HG03045 (cell line): ENCODE measurements around the gene FBXL13.
"Not testable (repeated sequence)": the region's sequence is repeated elsewhere in the genome, so short reads cannot be mapped to it uniquely, and the experiment has no call there.

Experiments used
- ATAC-seq: cut with Tn5 transposase; IDR thresholded peaks from one replicate; pipeline ENCODE4 v1.9.1; 2021; ENCODE audit warnings: mild to moderate bottlenecking, moderate library complexity; ENCODE audit not compliant: unreplicated experiment

FBXL13 gene

DNA sequence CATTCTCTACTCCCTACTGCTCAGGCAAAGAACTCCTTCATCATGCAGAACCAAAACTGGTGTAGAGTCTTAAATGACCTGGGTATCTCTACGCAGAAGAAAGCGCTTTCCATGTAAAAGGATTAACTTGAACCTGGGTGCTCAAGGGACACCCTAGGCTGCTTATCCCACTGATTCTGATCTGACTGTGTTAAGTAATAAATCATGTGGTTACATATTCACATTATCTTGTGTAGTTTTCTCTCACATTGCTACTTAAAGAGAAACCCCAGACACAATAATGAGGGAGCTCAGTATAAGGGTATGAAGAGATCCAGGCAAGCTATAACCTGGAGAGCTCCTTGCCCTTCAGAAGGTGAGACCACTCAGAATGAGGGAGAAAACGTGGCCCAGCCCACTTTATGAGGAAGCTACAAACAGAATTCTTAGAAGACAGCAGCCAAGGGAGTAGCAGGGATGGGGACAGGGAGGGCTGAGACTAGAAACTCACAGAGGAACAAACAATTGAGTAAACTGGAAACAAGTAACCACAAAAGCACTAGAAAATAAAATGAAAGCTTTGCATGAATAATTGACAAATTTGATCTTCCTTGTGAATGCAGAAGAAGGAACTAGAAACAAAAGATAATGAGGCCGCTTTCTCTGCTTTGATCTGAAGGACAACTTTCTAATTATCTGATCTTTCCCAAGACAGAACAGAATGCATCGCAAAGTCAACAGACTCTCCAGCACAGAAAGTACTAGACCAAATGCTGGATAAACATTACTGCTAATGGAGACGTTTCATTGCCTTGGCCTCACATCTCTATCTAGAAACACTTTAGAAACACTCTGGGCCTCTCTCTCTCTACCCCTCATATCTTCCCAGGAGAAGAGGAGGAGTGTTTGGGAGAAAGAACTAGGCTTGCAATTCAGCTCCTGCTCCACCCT lies 85.7 kb downstream of the FBXL13 start:
- no peak for ATAC-seq

DNA sequence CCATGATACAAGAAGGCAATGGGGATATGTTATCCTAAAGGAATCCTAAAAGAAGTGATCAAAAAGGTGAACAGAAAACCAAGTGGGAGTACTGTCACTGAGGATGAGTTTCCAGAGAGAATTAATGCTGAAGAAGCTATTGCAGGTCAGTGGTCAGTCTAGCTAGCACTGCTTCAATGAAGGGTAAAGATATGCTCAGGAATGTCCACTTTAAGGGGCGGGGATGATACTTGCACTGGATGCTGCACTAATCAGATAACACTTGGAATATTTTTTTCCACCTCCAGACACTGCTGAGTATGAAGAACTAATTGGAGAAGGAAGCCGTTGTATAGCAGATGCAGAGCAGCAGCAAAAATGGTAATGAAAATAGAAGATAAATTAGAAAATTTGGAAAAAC lies 86.5 kb downstream of the FBXL13 start:
- no peak for ATAC-seq

DNA sequence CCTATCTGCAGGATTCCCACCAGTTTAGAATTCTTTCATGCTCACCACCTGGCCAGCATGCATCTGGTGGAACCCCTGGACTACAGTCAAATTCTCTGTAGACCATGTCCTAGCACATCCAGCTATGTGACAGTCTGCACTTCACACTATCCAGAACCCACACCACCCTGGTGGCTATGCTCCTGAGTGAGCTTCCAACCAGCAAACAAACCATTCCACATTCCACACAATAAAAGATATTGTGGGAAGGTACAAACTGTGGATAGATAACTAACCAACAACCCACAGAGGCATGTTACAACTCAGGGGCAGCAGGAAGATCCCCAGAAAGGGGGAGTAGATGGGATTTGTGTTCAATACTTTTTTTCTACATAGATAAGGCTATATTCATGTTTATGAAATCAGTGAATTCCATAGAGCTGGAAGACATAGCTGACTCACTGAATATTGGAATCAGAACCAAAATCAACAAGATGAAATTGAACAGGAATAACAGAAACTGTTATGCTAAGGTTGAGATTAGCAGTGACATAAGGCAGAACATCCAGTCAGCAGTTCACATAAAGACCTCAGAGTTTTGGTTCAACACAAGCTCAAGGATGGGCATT lies 89.3 kb downstream of the FBXL13 start:
- ATAC-seq = no peak

DNA sequence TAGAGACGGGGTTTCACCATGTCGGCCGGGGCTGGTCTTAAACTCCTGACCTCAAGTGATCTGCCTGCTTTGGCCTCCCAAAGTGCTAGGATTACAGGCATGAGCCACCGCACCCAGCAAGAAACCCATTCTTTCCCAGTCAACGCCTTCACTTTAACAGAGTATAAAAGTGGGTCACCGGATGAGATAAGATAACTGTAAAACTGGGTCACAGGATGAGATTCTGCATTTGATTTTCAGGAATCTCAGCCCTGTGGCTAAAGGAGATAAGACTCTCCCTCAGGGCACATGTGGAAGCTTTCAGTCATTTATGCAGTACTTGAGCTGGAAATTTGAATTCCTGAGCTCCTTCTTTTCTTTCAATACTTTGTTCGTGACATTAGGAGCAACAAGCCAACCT lies 91.0 kb downstream of the FBXL13 start:
- ATAC-seq = no peak

DNA sequence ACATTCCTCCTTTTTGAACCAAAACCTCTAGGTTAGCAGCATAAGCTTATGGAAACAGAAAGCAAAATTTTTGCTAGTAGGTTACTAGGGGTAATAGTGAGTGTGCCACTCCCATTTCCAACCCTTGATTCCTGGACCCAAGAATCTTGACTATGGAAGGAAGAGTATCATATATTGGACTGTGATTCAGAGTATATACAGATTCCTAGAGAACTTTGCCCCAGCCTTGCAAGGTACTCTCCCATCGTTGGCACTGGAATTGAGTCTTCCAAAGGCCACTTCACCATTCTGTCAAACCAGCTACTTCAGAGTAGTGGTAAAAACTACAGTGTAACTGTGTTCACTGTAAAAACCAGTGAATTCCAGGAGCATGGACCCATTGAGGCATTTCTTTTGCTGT lies 92.4 kb downstream of the FBXL13 start:
- ATAC-seq = no peak

DNA sequence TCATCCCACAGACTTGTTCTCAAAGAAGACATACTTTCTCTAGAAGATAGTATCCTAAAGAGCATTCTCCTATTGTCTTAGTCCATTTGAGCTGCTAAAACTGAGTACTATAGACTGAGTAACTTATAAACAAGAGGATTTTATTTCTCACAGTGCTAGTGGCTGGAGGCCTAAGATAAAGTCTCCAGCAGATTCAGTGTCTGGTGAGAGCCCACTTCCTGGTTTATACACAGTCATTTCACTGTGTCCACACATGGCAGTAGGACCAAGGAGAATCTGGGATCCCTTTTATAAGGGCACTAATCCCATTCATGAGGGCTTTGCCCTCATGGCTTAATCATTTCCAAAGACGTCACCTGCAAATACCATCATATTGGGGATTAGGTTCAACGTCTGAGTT lies 93.1 kb downstream of the FBXL13 start:
- no peak for ATAC-seq

DNA sequence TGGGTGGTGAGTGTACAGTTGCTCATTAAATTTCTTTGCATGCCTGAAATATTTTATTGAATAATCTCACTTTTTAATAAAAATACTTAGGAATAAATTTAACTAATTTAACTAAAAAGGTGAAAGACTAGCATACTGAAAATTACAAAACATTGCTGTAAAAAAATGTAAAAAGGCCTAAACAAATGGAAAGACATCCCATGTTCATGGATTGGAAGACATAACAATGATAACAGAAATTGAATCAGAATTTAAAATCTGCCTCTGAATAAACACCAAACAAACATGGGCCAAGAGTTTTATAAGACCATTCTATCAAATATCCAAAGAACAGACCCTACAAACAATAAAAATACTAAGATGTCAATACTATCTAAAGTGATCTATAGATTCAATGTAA lies 94.9 kb downstream of the FBXL13 start:
- no peak for ATAC-seq

DNA sequence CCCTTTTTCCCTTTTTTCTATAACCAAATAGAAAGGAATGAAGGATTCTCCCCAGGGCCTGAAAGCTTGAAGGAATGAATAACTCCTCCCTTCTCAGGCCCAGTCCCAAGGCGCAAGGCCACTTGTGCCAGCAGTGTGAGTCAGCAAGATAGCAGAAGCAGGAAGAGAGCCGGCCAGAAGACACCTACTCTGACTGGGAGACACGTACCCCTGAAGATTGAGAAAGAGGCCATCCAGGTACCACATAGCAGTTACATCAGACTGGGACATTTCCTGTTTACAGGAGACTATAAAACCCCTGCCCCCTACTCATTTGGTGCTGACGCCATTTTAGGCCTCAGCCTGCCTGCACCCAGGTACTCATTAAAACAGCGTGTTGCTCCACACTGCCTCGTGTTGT lies 96.3 kb downstream of the FBXL13 start:
- no peak for ATAC-seq

DNA sequence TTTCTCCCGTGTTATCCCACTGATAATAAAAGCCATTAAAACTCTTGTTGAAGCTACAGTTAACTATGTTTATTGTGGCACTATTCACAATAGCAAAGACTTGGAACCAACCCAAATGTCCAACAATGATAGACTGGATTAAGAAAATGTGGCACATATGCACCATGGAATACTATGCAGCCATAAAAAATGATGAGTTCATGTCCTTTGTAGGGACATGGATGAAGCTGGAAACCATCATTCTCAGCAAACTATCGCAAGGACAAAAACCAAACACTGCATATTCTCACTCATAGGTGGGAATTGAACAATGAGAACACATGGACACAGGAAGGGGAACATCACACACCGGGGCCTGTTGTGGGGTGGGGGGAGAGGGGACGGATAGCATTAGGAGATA lies 97.0 kb downstream of the FBXL13 start:
- ATAC-seq = not testable (repeated sequence)

DNA sequence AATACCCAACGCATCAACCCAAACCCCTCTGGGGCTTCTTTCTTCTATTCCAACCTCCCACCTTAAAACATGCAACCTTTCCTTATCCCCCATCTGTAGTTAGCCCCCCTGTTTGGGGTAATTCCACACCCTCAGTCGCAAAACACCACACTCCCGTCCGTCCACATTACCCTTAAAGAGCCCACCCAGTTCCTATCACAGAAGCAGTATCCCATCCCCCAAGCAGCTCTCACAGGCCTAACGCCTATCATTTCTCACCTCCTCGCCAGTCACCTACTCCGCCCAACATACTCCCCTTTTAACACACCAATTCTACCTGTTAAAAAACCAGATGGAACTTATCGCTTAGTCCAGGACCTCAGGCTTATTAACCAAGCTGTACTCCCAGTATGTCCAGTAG lies 98.1 kb downstream of the FBXL13 start:
- ATAC-seq = no peak

DNA sequence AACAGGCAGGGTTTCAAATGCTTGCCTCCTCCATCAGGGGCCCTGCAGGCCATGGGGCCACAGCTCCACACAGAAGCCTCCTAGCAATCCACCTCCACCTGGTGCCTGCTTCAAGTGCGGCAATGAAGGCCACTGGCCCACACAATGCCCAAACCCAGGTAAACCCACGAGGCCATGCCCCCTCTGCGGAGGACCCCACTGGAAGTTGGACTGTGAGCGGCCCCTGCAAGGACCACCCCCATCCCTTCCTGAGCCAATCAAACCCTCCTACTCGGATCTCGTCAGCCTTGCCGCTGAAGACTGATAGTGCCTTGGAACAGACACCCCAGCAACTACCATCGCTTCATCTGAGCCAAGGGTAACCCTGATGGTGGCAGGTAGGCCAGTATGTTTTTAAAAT lies 98.7 kb downstream of the FBXL13 start:
- no peak for ATAC-seq

DNA sequence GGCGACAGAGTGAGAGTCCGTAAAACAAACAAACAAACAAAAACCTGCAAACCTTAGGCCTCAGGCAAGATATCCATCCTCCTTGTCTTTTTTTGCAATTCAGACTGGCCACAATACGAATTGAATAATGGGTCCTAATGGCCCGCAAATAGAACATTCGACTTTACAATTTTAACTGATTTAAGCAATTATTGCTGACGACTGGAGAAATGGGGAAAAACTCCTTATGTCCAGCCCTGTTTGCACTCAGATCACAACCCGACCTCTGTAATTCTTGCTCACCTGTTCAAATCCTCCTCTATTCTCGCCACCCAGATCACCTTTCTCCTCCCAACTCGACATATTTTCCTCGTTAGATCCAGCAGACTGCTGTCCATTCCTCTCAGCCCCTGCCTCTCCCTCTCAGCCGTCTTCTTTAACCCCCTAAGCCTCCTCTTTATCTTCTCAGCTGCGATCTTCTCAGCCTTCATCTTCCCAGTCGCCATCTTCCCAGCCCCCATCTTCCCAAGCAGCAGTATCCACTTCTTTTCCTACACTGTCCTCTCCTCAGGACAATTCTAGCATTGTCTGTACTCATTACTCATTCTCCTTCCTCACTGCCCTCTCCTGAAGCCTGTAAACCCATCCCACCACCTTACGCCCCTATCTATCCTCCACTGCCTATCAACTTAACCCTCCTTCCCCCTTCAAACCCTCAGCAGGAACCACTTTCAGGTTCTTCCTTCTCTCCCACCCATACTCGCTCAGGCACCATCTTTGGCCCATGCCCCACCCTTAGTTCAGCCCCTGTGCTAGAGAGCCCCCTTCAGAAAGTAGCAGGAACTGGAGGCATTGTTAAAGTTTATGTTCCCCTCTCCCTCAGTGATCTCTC lies 100.0 kb downstream of the FBXL13 start:
- no peak for ATAC-seq

DNA sequence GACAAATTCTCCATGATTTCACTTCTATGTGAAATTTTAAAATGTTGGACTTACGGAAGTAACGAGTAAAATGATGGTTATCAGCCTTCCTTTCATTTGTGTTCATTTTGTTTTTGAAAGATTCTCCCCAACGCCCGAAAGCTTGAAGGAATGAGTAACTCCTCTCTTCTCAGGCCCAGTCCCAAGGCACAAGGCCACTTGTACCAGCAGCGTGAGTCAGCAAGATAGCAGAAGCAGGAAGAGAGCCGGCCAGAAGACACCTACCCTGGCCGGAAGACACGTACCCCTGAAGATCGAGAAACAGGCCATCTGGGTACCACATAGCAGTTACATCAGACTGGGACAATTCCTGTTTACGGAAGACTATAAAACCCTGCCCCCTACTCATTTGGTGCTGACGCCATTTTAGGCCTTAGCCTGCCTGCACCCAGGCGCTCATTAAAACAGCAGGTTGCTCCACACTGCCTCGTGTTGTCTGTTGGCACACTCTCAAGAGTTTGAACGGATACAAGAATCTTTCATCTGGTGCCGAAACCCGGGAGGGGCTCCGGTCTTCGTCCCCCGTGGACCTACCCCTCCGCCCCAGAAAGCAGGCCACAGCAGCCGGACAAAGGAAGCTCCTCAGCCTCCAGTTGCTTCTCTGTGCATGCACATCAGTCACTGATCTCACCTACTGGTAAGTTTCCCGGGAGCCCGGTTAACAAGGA lies 101.3 kb downstream of the FBXL13 start:
- no peak for ATAC-seq

DNA sequence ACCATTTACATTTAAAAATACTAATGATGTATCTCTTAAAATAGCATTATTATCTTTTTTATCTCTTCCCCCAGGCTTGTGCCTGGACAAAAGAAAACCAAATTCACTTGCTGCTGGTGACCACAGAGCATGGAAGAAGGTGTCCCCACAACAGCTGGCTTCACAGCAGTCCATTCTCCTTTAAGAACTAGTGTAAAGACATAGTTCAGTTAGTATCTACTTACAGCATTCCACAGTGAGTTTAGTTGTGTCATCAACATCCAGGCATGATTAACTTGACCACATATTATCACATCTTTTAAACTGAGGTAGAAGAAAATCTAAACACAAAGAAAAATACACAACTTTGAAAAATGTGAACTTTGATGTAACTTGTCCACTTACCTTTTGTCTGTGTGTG lies 106.8 kb downstream of the FBXL13 start:
- ATAC-seq = no peak

DNA sequence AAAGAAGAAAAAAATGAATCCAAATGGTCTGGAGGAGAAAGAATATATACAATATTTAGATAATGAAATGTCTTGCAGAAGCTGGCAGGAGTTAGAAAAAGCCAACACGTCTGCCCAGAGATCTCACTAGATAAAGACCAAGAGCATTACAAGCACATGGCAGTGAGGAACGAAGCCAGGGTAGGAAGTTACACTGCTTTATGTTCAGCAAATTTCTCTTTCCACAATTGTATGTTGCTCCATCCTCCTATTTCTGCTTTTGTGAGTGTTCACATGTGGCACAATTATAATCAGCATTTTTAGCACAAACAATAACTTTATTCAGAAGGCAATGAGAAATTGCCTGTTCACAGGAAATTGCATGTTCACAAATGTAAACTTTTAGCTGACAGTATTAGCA lies 108.1 kb downstream of the FBXL13 start:
- ATAC-seq = no peak

DNA sequence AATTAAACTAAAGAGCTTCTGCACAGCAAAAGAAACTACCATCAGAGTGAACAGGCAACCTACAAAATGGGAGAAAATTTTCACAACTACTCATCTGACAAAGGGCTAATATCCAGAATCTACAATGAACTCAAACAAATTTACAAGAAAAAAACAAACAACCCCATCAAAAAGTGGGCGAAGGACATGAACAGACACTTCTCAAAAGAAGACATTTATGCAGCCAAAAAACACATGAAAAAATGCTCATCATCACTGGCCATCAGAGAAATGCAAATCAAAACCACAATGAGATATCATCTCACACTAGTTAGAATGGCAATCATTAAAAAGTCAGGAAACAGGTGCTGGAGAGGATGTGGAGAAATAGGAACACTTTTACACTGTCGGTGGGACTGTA lies 112.6 kb downstream of the FBXL13 start:
- ATAC-seq = not testable (repeated sequence)

DNA sequence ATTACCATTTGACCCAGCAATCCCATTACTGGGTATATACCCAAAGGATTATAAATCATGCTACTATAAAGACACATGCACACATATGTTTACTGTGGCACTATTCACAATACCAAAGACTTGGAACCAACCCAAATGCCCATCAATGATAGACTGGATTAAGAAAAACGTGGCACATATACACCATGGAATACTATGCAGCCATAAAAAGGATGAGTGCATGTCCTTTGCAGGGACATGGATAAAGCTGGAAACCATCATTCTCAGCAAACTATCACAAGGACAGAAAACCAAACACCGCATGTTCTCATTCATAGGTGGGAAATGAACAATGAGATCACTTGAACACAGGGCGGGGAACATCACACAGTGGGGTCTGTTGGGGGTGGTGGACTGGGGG lies 116.6 kb downstream of the FBXL13 start:
- not testable (repeated sequence) for ATAC-seq

DNA sequence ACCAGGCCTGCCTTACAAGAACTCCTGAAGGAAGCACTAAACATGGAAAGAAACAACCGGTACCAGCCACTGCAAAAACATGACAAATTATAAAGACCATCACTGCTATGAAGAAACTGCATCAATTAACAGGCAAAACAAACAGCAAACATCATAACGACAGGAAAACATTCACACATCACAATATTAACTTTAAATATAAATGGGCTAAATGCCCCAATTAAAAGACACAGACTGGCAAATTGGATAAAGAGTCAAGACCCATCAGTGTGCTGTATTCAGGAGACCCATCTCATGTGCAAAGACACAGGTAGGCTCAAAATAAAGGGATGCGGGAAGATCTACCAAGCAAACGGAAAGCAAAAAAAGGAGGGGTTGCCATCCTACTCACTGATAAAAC lies 120.2 kb downstream of the FBXL13 start:
- not testable (repeated sequence) for ATAC-seq

DNA sequence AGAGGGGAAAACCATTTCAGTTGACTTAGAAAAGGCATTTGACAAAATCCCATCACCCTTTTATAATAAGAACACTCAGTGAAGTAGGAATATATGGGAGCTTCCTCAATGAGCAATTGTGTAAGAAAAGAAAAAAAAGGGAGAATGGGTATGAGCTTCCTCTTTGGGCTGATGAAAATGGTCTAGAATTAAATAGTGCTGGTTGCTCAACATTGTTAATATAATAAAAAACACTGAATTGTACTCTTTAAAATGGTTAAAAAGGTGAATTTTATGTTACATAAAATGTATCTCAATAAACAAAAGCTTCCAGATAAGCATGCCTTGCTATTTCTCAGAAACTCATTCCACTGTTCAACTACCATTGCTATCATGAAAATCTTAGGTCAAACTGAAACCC lies 121.2 kb downstream of the FBXL13 start:
- ATAC-seq = no peak

DNA sequence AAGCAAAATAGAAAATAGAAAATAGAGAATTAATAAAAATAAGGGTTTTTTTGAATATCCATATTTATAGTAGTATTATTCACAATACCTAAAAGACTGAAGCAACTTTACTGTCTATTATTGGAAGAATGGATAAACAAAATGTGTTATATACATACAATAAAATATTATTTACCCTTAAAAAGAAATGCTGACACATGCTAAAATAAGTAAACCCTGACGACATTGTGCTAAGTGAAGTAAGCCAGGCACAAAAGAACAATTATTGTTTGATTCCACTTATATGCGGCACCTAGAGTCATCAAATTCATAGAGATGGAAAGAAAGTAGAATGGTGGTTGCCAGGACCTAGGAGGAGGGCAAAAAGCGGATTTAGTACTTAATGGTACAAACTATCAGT lies 122.8 kb downstream of the FBXL13 start:
- ATAC-seq = no peak

DNA sequence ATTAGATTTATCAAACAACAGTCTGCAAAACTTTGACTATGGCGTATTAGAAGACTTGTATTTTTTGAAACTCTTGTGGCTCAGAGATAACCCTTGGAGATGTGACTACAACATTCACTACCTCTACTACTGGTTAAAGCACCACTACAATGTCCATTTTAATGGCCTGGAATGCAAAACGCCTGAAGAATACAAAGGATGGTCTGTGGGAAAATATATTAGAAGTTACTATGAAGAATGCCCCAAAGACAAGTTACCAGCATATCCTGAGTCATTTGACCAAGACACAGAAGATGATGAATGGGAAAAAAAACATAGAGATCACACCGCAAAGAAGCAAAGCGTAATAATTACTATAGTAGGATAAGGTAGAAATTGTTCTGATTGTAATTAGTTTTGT lies 130.4 kb downstream of the FBXL13 start:
- no peak for ATAC-seq
